H9 (cell line): ENCODE measurements around the gene IQCM. TPM values are rescaled to one million over a fixed set of nuclear protein-coding genes. Genes with fewer than 3 reads are reported as not detected.

Experiments
- DNase-seq: peaks from one replicate; pipeline ENCODE4 v3.0.0-alpha.2; 2017
- H2AFZ ChIP-seq: one replicate; pipeline ENCODE4 v1.6.1; 2013; ENCODE audit warnings: mild to moderate bottlenecking, low read length, control low read depth, moderate library complexity
- H2AK5ac ChIP-seq: 2 replicates; pipeline ENCODE4 v1.6.1; 2013; ENCODE audit warnings: low read length, control low read depth, mixed read lengths; ENCODE audit not compliant: insufficient read length
- H2BK120ac ChIP-seq: one replicate; pipeline ENCODE4 v1.6.1; 2013; ENCODE audit warnings: low read depth, mild to moderate bottlenecking, low read length, control low read depth, inconsistent platforms; ENCODE audit not compliant: poor library complexity, severe bottlenecking
- H2BK12ac ChIP-seq: 2 replicates; pipeline ENCODE4 v1.6.1; 2013; ENCODE audit warnings: low read length, control low read depth, mixed read lengths, low read depth; ENCODE audit not compliant: insufficient read length
- H2BK15ac ChIP-seq: 2 replicates; pipeline ENCODE4 v1.6.1; 2013; ENCODE audit warnings: low read depth, low read length, control low read depth
- H2BK20ac ChIP-seq: one replicate; pipeline ENCODE4 v1.6.1; 2013; ENCODE audit warnings: low read depth, mild to moderate bottlenecking, low read length, control low read depth, inconsistent platforms; ENCODE audit not compliant: poor library complexity, severe bottlenecking
- H2BK5ac ChIP-seq: 2 replicates; pipeline ENCODE4 v1.6.1; 2013; ENCODE audit warnings: low read length, control low read depth, mixed read lengths; ENCODE audit not compliant: insufficient read length
- H3K14ac ChIP-seq: 2 replicates; pipeline ENCODE4 v1.6.1; 2013; ENCODE audit warnings: low read length, control low read depth; ENCODE audit not compliant: insufficient read depth
- H3K18ac ChIP-seq: 2 replicates; pipeline ENCODE4 v1.6.1; 2013; ENCODE audit warnings: low read depth, mild to moderate bottlenecking, mixed read lengths, low read length, control low read depth; ENCODE audit not compliant: insufficient read length
- H3K23ac ChIP-seq: 2 replicates; pipeline ENCODE4 v1.6.1; 2013; ENCODE audit warnings: low read length, control low read depth, mixed read lengths, low read depth; ENCODE audit not compliant: insufficient read length
- H3K23me2 ChIP-seq: 2 replicates; pipeline ENCODE4 v1.6.1; 2013; ENCODE audit warnings: low read depth, mild to moderate bottlenecking, mixed read lengths, low read length, control low read depth; ENCODE audit not compliant: insufficient read length, poor library complexity, severe bottlenecking
- H3K27ac ChIP-seq: 2 replicates; pipeline ENCODE4 v1.5.1; 2013; ENCODE audit warnings: low read length, control low read depth, mixed read lengths, low read depth; ENCODE audit not compliant: insufficient read length
- H3K27me3 ChIP-seq: 2 replicates; pipeline ENCODE4 v1.6.1; 2013; ENCODE audit warnings: low read length, control low read depth, inconsistent platforms; ENCODE audit not compliant: insufficient read depth
- H3K4ac ChIP-seq: 2 replicates; pipeline ENCODE4 v1.6.1; 2013; ENCODE audit warnings: low read depth, mild to moderate bottlenecking, control low read depth, inconsistent platforms, low read length, moderate library complexity
- H3K4me1 ChIP-seq: 2 replicates; pipeline ENCODE4 v1.6.1; 2013; ENCODE audit warnings: low read length, control low read depth, inconsistent platforms; ENCODE audit not compliant: insufficient read depth
- H3K4me2 ChIP-seq: 2 replicates; pipeline ENCODE4 v1.6.1; 2013; ENCODE audit warnings: low read length, control low read depth, mixed read lengths; ENCODE audit not compliant: insufficient read length, insufficient read depth
- H3K56ac ChIP-seq: 2 replicates; pipeline ENCODE4 v1.6.1; 2013; ENCODE audit warnings: low read depth, mild to moderate bottlenecking, mixed read lengths, low read length, control low read depth; ENCODE audit not compliant: insufficient read length
- H3K79me1 ChIP-seq: 2 replicates; pipeline ENCODE4 v1.6.1; 2013; ENCODE audit warnings: low read depth, mild to moderate bottlenecking, moderate library complexity, low read length, control low read depth, inconsistent platforms; ENCODE audit not compliant: insufficient read depth, poor library complexity, severe bottlenecking
- H3K79me2 ChIP-seq: 2 replicates; pipeline ENCODE4 v1.6.1; 2013; ENCODE audit warnings: low read length, control low read depth, inconsistent platforms; ENCODE audit not compliant: insufficient read depth
- H3K9ac ChIP-seq: 2 replicates; pipeline ENCODE4 v1.6.1; 2013; ENCODE audit warnings: low read length, control low read depth, mixed read lengths; ENCODE audit not compliant: insufficient read length; ENCODE audit errors: extremely low read depth
- H3K9me3 ChIP-seq: one replicate; pipeline ENCODE4 v1.6.1; 2013; ENCODE audit warnings: low read depth, low read length, inconsistent platforms; ENCODE audit not compliant: control insufficient read depth
- H3T11ph ChIP-seq: one replicate; pipeline ENCODE4 v1.6.1; 2013; ENCODE audit warnings: mild to moderate bottlenecking, low read length, control low read depth, inconsistent platforms
- H4K20me1 ChIP-seq: one replicate; pipeline ENCODE4 v1.6.1; 2013; ENCODE audit not compliant: control insufficient read depth, insufficient read length, insufficient read depth
- H4K5ac ChIP-seq: 2 replicates; pipeline ENCODE4 v1.6.1; 2013; ENCODE audit warnings: low read depth, mild to moderate bottlenecking, mixed read lengths, low read length, control low read depth; ENCODE audit not compliant: insufficient read length
- H4K8ac ChIP-seq: replicated peaks from 2 replicates; pipeline ENCODE4 v1.6.1; 2013; ENCODE audit warnings: low read length, control low read depth, mixed read lengths, low read depth; ENCODE audit not compliant: insufficient read length
- H4K91ac ChIP-seq: 2 replicates; pipeline ENCODE4 v1.6.1; 2013; ENCODE audit warnings: low read depth, mild to moderate bottlenecking, moderate library complexity, mixed read lengths, low read length, control low read depth; ENCODE audit not compliant: insufficient read length
- H3K27ac Mint-ChIP-seq, 3 experiments: 2 replicates in 2 of 3; 3 replicates in 1 of 3; pipeline ENCODE4 v1.8.0; 2020 to 2021; ENCODE audit warnings: mixed read lengths in 3 of 3, mild to moderate bottlenecking in 1 of 3, moderate library complexity in 1 of 3
- H3K27me3 Mint-ChIP-seq: 2 replicates; pipeline ENCODE4 v1.8.0; 2021; ENCODE audit warnings: low read depth, mild to moderate bottlenecking, moderate library complexity, mixed read lengths
- H3K36me3 Mint-ChIP-seq, 3 experiments: 2 replicates in 2 of 3; 3 replicates in 1 of 3; pipeline ENCODE4 v1.8.0; 2020 to 2021; ENCODE audit warnings: low read depth in 3 of 3, mixed read lengths in 3 of 3; ENCODE audit not compliant: insufficient read depth in 1 of 3
- H3K4me1 Mint-ChIP-seq, 2 experiments: 2 replicates each; pipeline ENCODE4 v1.8.0; 2020; ENCODE audit warnings: mixed read lengths in 2 of 2
- H3K4me3 Mint-ChIP-seq, 2 experiments: 2 replicates in 1 of 2; 3 replicates in 1 of 2; pipeline ENCODE4 v1.8.0; 2020 to 2021; ENCODE audit warnings: mild to moderate bottlenecking in 2 of 2, mixed read lengths in 2 of 2, moderate library complexity in 1 of 2
- H3K9me3 Mint-ChIP-seq, 2 experiments: 2 replicates in 1 of 2; 3 replicates in 1 of 2; pipeline ENCODE4 v1.8.0; 2020; ENCODE audit warnings: mild to moderate bottlenecking in 2 of 2, mixed read lengths in 2 of 2, moderate library complexity in 1 of 2
- CTCF ChIP-seq: fragments of 200-600 bp; sonication (generic); conservative IDR thresholded peaks from 3 replicates; pipeline ENCODE4 v1.8.0; 2021; ENCODE audit warnings: antibody characterized with exemption, mild to moderate bottlenecking
- total RNA-seq: library from RNA; stranded (reverse); gene quantifications from 2 replicates; pipeline ENCODE4 v1.2.1, GENCODE V29; 2021

Gene IQCM
- total RNA-seq, 1 experiment from 2014 or later, result 0.15 TPM

DNA sequence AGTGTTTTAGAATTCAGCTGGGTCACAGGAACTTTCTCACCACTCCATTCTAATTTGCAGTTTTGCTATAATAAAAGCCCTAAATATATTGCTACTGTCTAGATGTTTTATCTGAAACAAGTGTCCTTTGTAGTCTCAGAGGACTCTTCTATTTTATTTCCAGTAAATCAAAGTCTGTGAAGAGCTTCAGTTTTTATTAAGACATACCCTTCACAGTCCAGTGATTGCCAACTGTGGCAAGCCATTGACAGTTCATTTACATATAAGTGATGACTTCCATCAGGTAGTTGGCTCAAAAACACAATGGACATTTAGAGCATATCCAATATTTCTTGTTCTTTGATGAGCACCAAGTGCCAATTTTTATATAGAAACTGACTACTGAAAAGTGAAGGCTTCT is 466.1 kb downstream of the IQCM start:
- H3K4me1 Mint-ChIP-seq, result no peaks in the 10 kb centered on the region
- no peak overlapping the region for H2BK12ac ChIP-seq
- no peak overlapping the region for H4K5ac ChIP-seq
- H3K18ac ChIP-seq, result no peak overlapping the region
- H3K27ac Mint-ChIP-seq, result no peak overlapping the region
- no peaks in the 10 kb centered on the region for H3K27me3 ChIP-seq
- H3K9me3 Mint-ChIP-seq, result peaks cover 4 to 5% of the 10 kb centered on the region in 2 experiments
- no peak overlapping the region for H3K56ac ChIP-seq
- no peak overlapping the region for H2BK20ac ChIP-seq
- no peak overlapping the region for H3K23ac ChIP-seq
- H3K23me2 ChIP-seq, result no peaks in the 10 kb centered on the region
- no peak for DNase-seq
- H3K9me3 ChIP-seq, result no peaks in the 10 kb centered on the region
- no peak overlapping the region for H3K9ac ChIP-seq
- H4K20me1 ChIP-seq, result no peaks in the 10 kb centered on the region
- H3K4me1 ChIP-seq, result no peaks in the 10 kb centered on the region
- no peak overlapping the region for H3K4me3 Mint-ChIP-seq
- H3T11ph ChIP-seq, result no peak overlapping the region
- H3K27ac ChIP-seq, result no peak overlapping the region
- H2BK120ac ChIP-seq, result no peak overlapping the region
- no peak for TF ChIP-seq CTCF
- H2AK5ac ChIP-seq, result no peak overlapping the region
- no peaks in the 10 kb centered on the region for H3K27me3 Mint-ChIP-seq
- no peak overlapping the region for H2BK5ac ChIP-seq
- H3K14ac ChIP-seq, result no peak overlapping the region
- H3K36me3 Mint-ChIP-seq, result peaks cover 0 to 5% (median 3%) of the 10 kb centered on the region in 3 experiments; a peak in 2 of 7 replicates
- H4K91ac ChIP-seq, result no peak overlapping the region
- no peak overlapping the region for H3K4ac ChIP-seq
- H3K79me1 ChIP-seq, result no peaks in the 10 kb centered on the region
- H3K4me2 ChIP-seq, result no peak overlapping the region
- H4K8ac ChIP-seq, result no peak overlapping the region
- no peak overlapping the region for H2BK15ac ChIP-seq
- H2AFZ ChIP-seq, result no peak overlapping the region
- no peaks in the 10 kb centered on the region for H3K79me2 ChIP-seq
